BLaER1 treated with 17β-estradiol and CSF1 and Interleukin-3, amounts not matched to agents 10 nM and 100 nM (cell line): ENCODE measurements around the gene PDE4B.
"Not testable (repeated sequence)": the region's sequence is repeated elsewhere in the genome, so short reads cannot be mapped to it uniquely, and the experiment has no call there.

ENCODE experiments used
- H3K27ac ChIP-seq, 11 experiments: shearing (Covaris generic); formaldehyde crosslinking; 2 replicates each; pipeline ENCODE4 v1.8.1; 2022
- H3K27me3 ChIP-seq, 11 experiments: shearing (Covaris generic); formaldehyde crosslinking; 2 replicates each; pipeline ENCODE4 v1.8.1; 2022
- H3K36me3 ChIP-seq, 11 experiments: shearing (Covaris generic); formaldehyde crosslinking; 2 replicates each; pipeline ENCODE4 v1.8.1; 2022
- H3K4me1 ChIP-seq, 10 experiments: shearing (Covaris generic); formaldehyde crosslinking; 2 replicates each; pipeline ENCODE4 v1.8.1; 2022
- H3K4me2 ChIP-seq, 11 experiments: shearing (Covaris generic); formaldehyde crosslinking; 2 replicates each; pipeline ENCODE4 v1.8.1; 2022
- H3K4me3 ChIP-seq, 10 experiments: shearing (Covaris generic); formaldehyde crosslinking; 2 replicates each; pipeline ENCODE4 v1.8.1; 2022
- H3K9ac ChIP-seq, 11 experiments: shearing (Covaris generic); formaldehyde crosslinking; 2 replicates each; pipeline ENCODE4 v1.8.1; 2022
- H3K9me3 ChIP-seq, 11 experiments: shearing (Covaris generic); formaldehyde crosslinking; replicated peaks in 1 of 11; 2 replicates each; pipeline ENCODE4 v1.8.1; 2022
- H4K20me1 ChIP-seq, 11 experiments: shearing (Covaris generic); formaldehyde crosslinking; 2 replicates each; pipeline ENCODE4 v1.8.1; 2022
- Cebpa-rat ChIP-seq, 11 experiments: shearing (Covaris generic); IDR thresholded peaks; 2 replicates each; pipeline ENCODE4 v1.8.1; 2022

PDE4B gene

GRCh38 chr1:66058558-66058957 is 265.9 kb downstream of the PDE4B start:
- H4K20me1 ChIP-seq = no peaks in the 10 kb centered on the region
- H3K27me3 ChIP-seq = no peaks in the 10 kb centered on the region
- no peak overlapping the region for H3K4me3 ChIP-seq
- H3K9me3 ChIP-seq = peaks cover 0 to 18% (median 13%) of the 10 kb centered on the region in 11 experiments; a peak in 18 of 22 replicates
- H3K4me2 ChIP-seq = no peak overlapping the region
- H3K27ac ChIP-seq = no peak overlapping the region
- H3K4me1 ChIP-seq = no peaks in the 10 kb centered on the region
- no peak overlapping the region for H3K9ac ChIP-seq
- no peak for TF ChIP-seq Cebpa-rat (IDR thresholded peaks at IDR 0.05)
- no peaks in the 10 kb centered on the region for H3K36me3 ChIP-seq

- not testable (repeated sequence) for H3K36me3 ChIP-seq, H3K4me2 ChIP-seq, H3K9ac ChIP-seq, H3K27me3 ChIP-seq, H3K4me3 ChIP-seq, H4K20me1 ChIP-seq, H3K4me1 ChIP-seq, H3K9me3 ChIP-seq, H3K27ac ChIP-seq
These were observed 274.5 kb downstream of the PDE4B start for GRCh38 chr1:66067219-66067618.

- no peak overlapping the region for H3K27ac ChIP-seq
- no peaks in the 10 kb centered on the region for H3K36me3 ChIP-seq
- H3K27me3 ChIP-seq = no peaks in the 10 kb centered on the region
- H3K4me3 ChIP-seq = no peak overlapping the region
- no peaks in the 10 kb centered on the region for H3K4me1 ChIP-seq
- no peak overlapping the region for H3K9ac ChIP-seq
- H3K9me3 ChIP-seq = no peaks in the 10 kb centered on the region
- H3K4me2 ChIP-seq = no peak overlapping the region
- no peak for TF ChIP-seq Cebpa-rat (IDR thresholded peaks at IDR 0.05)
- no peaks in the 10 kb centered on the region for H4K20me1 ChIP-seq
These were observed 277.5 kb downstream of the PDE4B start for GRCh38 chr1:66069976-66070876.

GRCh38 chr1:66073388-66073787 is 280.7 kb downstream of the PDE4B start:
- no peak overlapping the region for H3K4me2 ChIP-seq
- no peaks in the 10 kb centered on the region for H3K4me1 ChIP-seq
- no peaks in the 10 kb centered on the region for H3K36me3 ChIP-seq
- no peak for TF ChIP-seq Cebpa-rat (IDR thresholded peaks at IDR 0.05)
- no peak overlapping the region for H3K9ac ChIP-seq
- no peak overlapping the region for H3K4me3 ChIP-seq
- no peaks in the 10 kb centered on the region for H3K9me3 ChIP-seq
- H3K27me3 ChIP-seq = no peaks in the 10 kb centered on the region
- no peaks in the 10 kb centered on the region for H4K20me1 ChIP-seq
- no peak overlapping the region for H3K27ac ChIP-seq

- no peak overlapping the region for H3K4me3 ChIP-seq
- no peak for TF ChIP-seq Cebpa-rat (IDR thresholded peaks at IDR 0.05)
- H3K9ac ChIP-seq = no peak overlapping the region
- no peak overlapping the region for H3K27ac ChIP-seq
- H3K36me3 ChIP-seq = no peaks in the 10 kb centered on the region
- no peaks in the 10 kb centered on the region for H3K4me1 ChIP-seq
- H3K4me2 ChIP-seq = no peak overlapping the region
- H3K9me3 ChIP-seq = no peaks in the 10 kb centered on the region
- H4K20me1 ChIP-seq = no peaks in the 10 kb centered on the region
- no peaks in the 10 kb centered on the region for H3K27me3 ChIP-seq
These were observed 281.5 kb downstream of the PDE4B start for GRCh38 chr1:66074147-66074546.

- Histone ChIP-seq H3K9me3 (no peaks in the 10 kb centered on the region), H3K9ac (no peak overlapping the region), H3K27me3 (no peaks in the 10 kb centered on the region), H4K20me1 (no peaks in the 10 kb centered on the region), H3K4me1 (no peaks in the 10 kb centered on the region), H3K27ac (no peak overlapping the region), H3K4me3 (no peak overlapping the region), H3K36me3 (no peaks in the 10 kb centered on the region), H3K4me2 (no peak overlapping the region)
- TF ChIP-seq Cebpa-rat (IDR thresholded peaks at IDR 0.05) = no peak
These were observed 285.7 kb downstream of the PDE4B start for GRCh38 chr1:66078412-66078811.

- no peak for TF ChIP-seq Cebpa-rat (IDR thresholded peaks at IDR 0.05)
- no peaks in the 10 kb centered on the region for H3K9me3 ChIP-seq
These were observed 290.3 kb downstream of the PDE4B start for GRCh38 chr1:66083003-66083402.

GRCh38 chr1:66084442-66084841 is 291.7 kb downstream of the PDE4B start:
- H4K20me1 ChIP-seq = no peaks in the 10 kb centered on the region
- no peaks in the 10 kb centered on the region for H3K36me3 ChIP-seq
- no peak overlapping the region for H3K4me2 ChIP-seq
- no peaks in the 10 kb centered on the region for H3K4me1 ChIP-seq
- no peak overlapping the region for H3K4me3 ChIP-seq
- no peaks in the 10 kb centered on the region for H3K9me3 ChIP-seq
- H3K9ac ChIP-seq = no peak overlapping the region
- H3K27ac ChIP-seq = no peak overlapping the region
- no peaks in the 10 kb centered on the region for H3K27me3 ChIP-seq
- no peak for TF ChIP-seq Cebpa-rat (IDR thresholded peaks at IDR 0.05)

More at GRCh38 chr1:66083003-66083402, 290.3 kb downstream of the PDE4B start:
- H3K9ac ChIP-seq = no peak overlapping the region
- no peaks in the 10 kb centered on the region for H3K4me1 ChIP-seq
- H3K27ac ChIP-seq = no peak overlapping the region
- H3K4me3 ChIP-seq = no peak overlapping the region
- no peaks in the 10 kb centered on the region for H3K27me3 ChIP-seq
- no peak overlapping the region for H3K4me2 ChIP-seq
- no peaks in the 10 kb centered on the region for H4K20me1 ChIP-seq
- H3K36me3 ChIP-seq = no peaks in the 10 kb centered on the region

- H3K27me3 ChIP-seq = no peaks in the 10 kb centered on the region
- H3K27ac ChIP-seq = no peak overlapping the region
- no peak overlapping the region for H3K4me3 ChIP-seq
- no peaks in the 10 kb centered on the region for H3K4me1 ChIP-seq
- no peak overlapping the region for H3K9ac ChIP-seq
- no peak overlapping the region for H3K4me2 ChIP-seq
- no peaks in the 10 kb centered on the region for H3K36me3 ChIP-seq
- no peaks in the 10 kb centered on the region for H3K9me3 ChIP-seq
- no peaks in the 10 kb centered on the region for H4K20me1 ChIP-seq
- no peak for TF ChIP-seq Cebpa-rat (IDR thresholded peaks at IDR 0.05)
These were observed 292.9 kb downstream of the PDE4B start for GRCh38 chr1:66085600-66085999.

GRCh38 chr1:66088787-66089186 is 296.1 kb downstream of the PDE4B start:
- no peak for TF ChIP-seq Cebpa-rat (IDR thresholded peaks at IDR 0.05)
- no peak overlapping the region for H3K4me3 ChIP-seq
- no peak overlapping the region for H3K9ac ChIP-seq

More at GRCh38 chr1:66088787-66089186, 296.1 kb downstream of the PDE4B start:
- peaks cover 0 to 8% (median 4%) of the 10 kb centered on the region in 10 experiments; a peak in 2 of 20 replicates for H3K4me1 ChIP-seq
- no peak overlapping the region for H3K27ac ChIP-seq
- H3K9me3 ChIP-seq = no peaks in the 10 kb centered on the region
- no peaks in the 10 kb centered on the region for H3K36me3 ChIP-seq
- H4K20me1 ChIP-seq = no peaks in the 10 kb centered on the region
- H3K4me2 ChIP-seq = no peak overlapping the region
- no peaks in the 10 kb centered on the region for H3K27me3 ChIP-seq
